Keratinocyte (primary cell): ENCODE results near the gene HOXB2. TPM values are rescaled to one million over a fixed set of nuclear protein-coding genes. Genes with fewer than 3 reads are reported as not detected.
A peak's percentile ranks its signal among the peaks of the same experiment; 100 is the strongest.

Experiments used
- DNase-seq: peaks from one replicate; pipeline ENCODE4 v3.0.0-alpha.2; 2011; ENCODE audit warnings: low read depth, missing footprints, low spot score
- FAIRE-seq: peaks from 2 replicates; lab custom pipeline; 2011; peaks lifted over from hg19 to GRCh38; lab: Jason Lieb, UNC
- H2AFZ ChIP-seq: 2 replicates; pipeline ENCODE4 v1.6.0; 2012; ENCODE audit warnings: low read length, control low read depth, inconsistent platforms; ENCODE audit not compliant: control insufficient read depth
- H3K27ac ChIP-seq: 2 replicates; pipeline ENCODE4 v1.5.1; 2011; ENCODE audit warnings: low read length; ENCODE audit not compliant: control insufficient read depth, insufficient read depth
- H3K27me3 ChIP-seq: 3 replicates; pipeline ENCODE4 v1.6.0; 2011; ENCODE audit warnings: low read length; ENCODE audit not compliant: control insufficient read depth, insufficient read depth; ENCODE audit errors: extremely low read depth
- H3K36me3 ChIP-seq, 2 experiments: 2 replicates in 1 of 2; 3 replicates in 1 of 2; pipeline ENCODE4 v1.5.1; 2011; ENCODE audit warnings: low read length in 2 of 2, mild to moderate bottlenecking in 1 of 2; ENCODE audit not compliant: control insufficient read depth in 2 of 2, insufficient read depth in 2 of 2; ENCODE audit errors: extremely low read depth in 1 of 2
- H3K4me1 ChIP-seq: 3 replicates; pipeline ENCODE4 v1.5.1; 2011; ENCODE audit warnings: low read length; ENCODE audit not compliant: control insufficient read depth, insufficient read depth; ENCODE audit errors: extremely low read depth
- H3K4me2 ChIP-seq: 3 replicates; pipeline ENCODE4 v1.6.0; 2011; ENCODE audit warnings: low read depth, low read length; ENCODE audit not compliant: control insufficient read depth, insufficient read depth; ENCODE audit errors: extremely low read depth
- H3K4me3 ChIP-seq, 3 experiments: fragments of 200-600 bp in 1 of 3; sonication (generic) in 1 of 3; 2 replicates in 2 of 3; 3 replicates in 1 of 3; pipeline ENCODE4 v1.5.1; 2011 to 2016; ENCODE audit warnings: low read length in 3 of 3, mild to moderate bottlenecking in 3 of 3, control low read depth in 2 of 3, inconsistent platforms in 1 of 3, low read depth in 1 of 3, mixed read lengths in 1 of 3, mixed run types in 1 of 3, moderate library complexity in 1 of 3; ENCODE audit not compliant: control insufficient read depth in 2 of 3, insufficient read depth in 2 of 3; ENCODE audit errors: extremely low read depth in 1 of 3
- H3K79me2 ChIP-seq: 2 replicates; pipeline ENCODE4 v1.6.0; 2012; ENCODE audit warnings: low read length; ENCODE audit not compliant: control insufficient read depth, insufficient read depth
- H3K9ac ChIP-seq: 3 replicates; pipeline ENCODE4 v1.6.0; 2011; ENCODE audit warnings: low read length; ENCODE audit not compliant: control insufficient read depth, insufficient read depth; ENCODE audit errors: extremely low read depth
- H3K9me1 ChIP-seq: 3 replicates; pipeline ENCODE4 v1.6.0; 2011; ENCODE audit warnings: low read length; ENCODE audit not compliant: control insufficient read depth, insufficient read depth; ENCODE audit errors: extremely low read depth
- H3K9me3 ChIP-seq: 2 replicates; pipeline ENCODE4 v1.5.1; 2012; ENCODE audit warnings: low read depth, low read length; ENCODE audit not compliant: control insufficient read depth
- H4K20me1 ChIP-seq: 3 replicates; pipeline ENCODE4 v1.6.0; 2011; ENCODE audit warnings: low read length; ENCODE audit not compliant: control insufficient read depth, insufficient read depth; ENCODE audit errors: extremely low read depth
- CTCF ChIP-seq, 3 experiments: IDR thresholded peaks in 1 of 3; conservative IDR thresholded peaks in 1 of 3; optimal IDR thresholded peaks in 1 of 3; 2 replicates in 2 of 3; 3 replicates in 1 of 3; pipeline versions ENCODE3 to v1.5.1; 2011; ENCODE audit warnings: low read length in 3 of 3, mild to moderate bottlenecking in 3 of 3, moderate library complexity in 2 of 3, control low read depth in 1 of 3, inconsistent platforms in 1 of 3; ENCODE audit not compliant: insufficient read depth in 2 of 3; ENCODE audit errors: extremely low read depth in 1 of 3
- EZH2 ChIP-seq: IDR thresholded peaks from one replicate; pipeline ENCODE4 v1.6.1; 2012; ENCODE audit warnings: inconsistent platforms, mild to moderate bottlenecking, low read length, moderate library complexity
- dilution Hi-C: fragments of 300-500 bp; cut with MboI; formaldehyde crosslinking; loops from one replicate; pipeline ENCODE4 v1.7.0; 2020; ENCODE audit warnings: low sequenced_read_pairs; ENCODE audit not compliant: extremely low pct_ligation_motif_present
- polyA plus RNA-seq, 5 experiments: library from polyadenylated mRNA; depleted of rRNA in 3 of 5; stranded (reverse) in 3 of 5; stranded (forward) in 1 of 5; unstranded in 1 of 5; fragments of >200 nt; gene quantifications; 1 replicate in 1 of 5; 2 replicates in 3 of 5; 3 replicates in 1 of 5; pipeline versions ENCODE4 v1.2.1 to v1.2.3, GENCODE V29; 2011 to 2012; ENCODE audit warnings: missing spikeins in 2 of 5, low read depth in 1 of 5, low replicate concordance in 1 of 5

Gene HOXB2
- polyA plus RNA-seq, 1 donor (not counting 4 experiments of a cell fraction or from before 2014, with no cell fraction given), result 3.8 TPM

- peaks cover 22% of the 10 kb centered on the region for H3K4me1 ChIP-seq
Observed at GRCh38 chr17:48498164-48498850, 46.6 kb downstream of the HOXB2 start.

GRCh38 chr17:48497103-48497502, 47.8 kb downstream of the HOXB2 start:
- no peaks in the 10 kb centered on the region for H3K9me1 ChIP-seq
- H3K4me2 ChIP-seq, result peak overlapping the region; percentile 18
- H3K4me3 ChIP-seq, result no peak overlapping the region
- TF ChIP-seq CTCF (optimal IDR thresholded peaks at IDR 0.05 in 1 of 3, IDR thresholded peaks at IDR 0.05 in 1 of 3, conservative IDR thresholded peaks at IDR 0.05 in 1 of 3; ENCODE audit: extremely low read depth in 1 of 3, insufficient read depth in 2 of 3, low read length in 3 of 3) (no peak), EZH2 (no peak)
- no peak overlapping the region for H3K9ac ChIP-seq
- H3K9me3 ChIP-seq, result no peaks in the 10 kb centered on the region
- H4K20me1 ChIP-seq, result no peaks in the 10 kb centered on the region
- H3K4me1 ChIP-seq, result peaks cover 29% of the 10 kb centered on the region
- H3K79me2 ChIP-seq, result no peaks in the 10 kb centered on the region
- dilution Hi-C loops, result no loop called here
- no peaks in the 10 kb centered on the region for H3K27me3 ChIP-seq
- no peaks in the 10 kb centered on the region for H3K36me3 ChIP-seq
- no peak for DNase-seq
- no peak overlapping the region for H2AFZ ChIP-seq
- H3K27ac ChIP-seq, result no peak overlapping the region
- FAIRE-seq, result no peak

More at GRCh38 chr17:48498164-48498850, 46.6 kb downstream of the HOXB2 start:
- Histone ChIP-seq H2AFZ (no peak overlapping the region), H3K36me3 (no peaks in the 10 kb centered on the region), H4K20me1 (no peaks in the 10 kb centered on the region), H3K27me3 (no peaks in the 10 kb centered on the region), H3K9me1 (no peaks in the 10 kb centered on the region), H3K27ac (no peak overlapping the region), H3K79me2 (no peaks in the 10 kb centered on the region), H3K4me3 (no peak overlapping the region), H3K4me2 (no peak overlapping the region), H3K9me3 (no peaks in the 10 kb centered on the region), H3K9ac (no peak overlapping the region)
- no peak for DNase-seq
- TF ChIP-seq EZH2 (no peak), CTCF (optimal IDR thresholded peaks at IDR 0.05 in 1 of 3, IDR thresholded peaks at IDR 0.05 in 1 of 3, conservative IDR thresholded peaks at IDR 0.05 in 1 of 3; ENCODE audit: extremely low read depth in 1 of 3, insufficient read depth in 2 of 3, low read length in 3 of 3) (no peak)
- FAIRE-seq, result peak; percentile 46
- dilution Hi-C loops, result no loop called here
